NT2/D1 (cell line): Measurements from ENCODE around the gene CCDC57.

Source experiments
- DNase-seq: peaks from one replicate; pipeline ENCODE4 v3.0.0-alpha.2; 2011; ENCODE audit warnings: low read depth, low spot score
- H3K27me3 ChIP-seq: 2 replicates; pipeline ENCODE4 v1.6.0; 2011; ENCODE audit warnings: mild to moderate bottlenecking; ENCODE audit not compliant: insufficient read length, insufficient read depth
- H3K36me3 ChIP-seq: 2 replicates; pipeline ENCODE4 v1.6.1; 2011; ENCODE audit warnings: mild to moderate bottlenecking, low read length, mixed read lengths; ENCODE audit not compliant: insufficient read depth, insufficient read length
- H3K4me1 ChIP-seq: 2 replicates; pipeline ENCODE4 v1.5.1; 2011; ENCODE audit not compliant: insufficient read depth, insufficient read length
- H3K4me3 ChIP-seq: 2 replicates; pipeline ENCODE4 v1.5.1; 2011; ENCODE audit warnings: low read depth; ENCODE audit not compliant: insufficient read length
- H3K9ac ChIP-seq: 2 replicates; pipeline ENCODE4 v1.6.0; 2011; ENCODE audit warnings: low read depth; ENCODE audit not compliant: insufficient read length
- H3K9me3 ChIP-seq: 2 replicates; pipeline ENCODE4 v1.5.1; 2011; ENCODE audit warnings: mild to moderate bottlenecking, low read length; ENCODE audit not compliant: insufficient read depth
- SUZ12 ChIP-seq: IDR thresholded peaks from 2 replicates; pipeline ENCODE4 v1.6.1; 2011; ENCODE audit not compliant: insufficient read length, insufficient read depth; ENCODE audit errors: extremely low read depth
- YY1 ChIP-seq: IDR thresholded peaks from 2 replicates; pipeline ENCODE4 v1.6.1; 2011; ENCODE audit not compliant: insufficient read length, insufficient read depth
- ZNF274 ChIP-seq: IDR thresholded peaks from 2 replicates; pipeline ENCODE4 v1.6.1; 2011; ENCODE audit warnings: mild to moderate bottlenecking, low read depth, low read length

CCDC57 gene

GRCh38 chr17:82073446-82073845 lies 139.2 kb downstream of the CCDC57 start:
- Histone ChIP-seq H3K4me3 (no peak overlapping the region), H3K9me3 (no peaks in the 10 kb centered on the region), H3K9ac (no peak overlapping the region), H3K4me1 (peaks cover 12% of the 10 kb centered on the region), H3K36me3 (peaks cover 23% of the 10 kb centered on the region), H3K27me3 (no peaks in the 10 kb centered on the region)
- TF ChIP-seq YY1 (no peak), SUZ12 (no peak), ZNF274 (no peak)
- DNase-seq: no peak

- no peak for DNase-seq
- H3K27me3 ChIP-seq: no peaks in the 10 kb centered on the region
- peaks cover 11% of the 10 kb centered on the region for H3K4me1 ChIP-seq
- no peak overlapping the region for H3K9ac ChIP-seq
- peaks cover 17% of the 10 kb centered on the region for H3K36me3 ChIP-seq
- TF ChIP-seq YY1 (no peak), SUZ12 (no peak), ZNF274 (no peak)
- H3K9me3 ChIP-seq: no peaks in the 10 kb centered on the region
- no peak overlapping the region for H3K4me3 ChIP-seq
Observed at GRCh38 chr17:82072827-82073226, 139.8 kb downstream of the CCDC57 start.

- no peak for TF ChIP-seq YY1
- TF ChIP-seq SUZ12: no peak
- no peak for TF ChIP-seq ZNF274
- H3K9me3 ChIP-seq: no peaks in the 10 kb centered on the region
- no peaks in the 10 kb centered on the region for H3K27me3 ChIP-seq
- H3K36me3 ChIP-seq: no peaks in the 10 kb centered on the region
- no peak overlapping the region for H3K9ac ChIP-seq
- DNase-seq: no peak
- no peaks in the 10 kb centered on the region for H3K4me1 ChIP-seq
- H3K4me3 ChIP-seq: no peak overlapping the region
Observed at GRCh38 chr17:82070611-82071010, 142.0 kb downstream of the CCDC57 start.

- Histone ChIP-seq H3K9me3 (no peaks in the 10 kb centered on the region), H3K36me3 (peaks cover 39% of the 10 kb centered on the region), H3K4me1 (peaks cover 6% of the 10 kb centered on the region), H3K9ac (peak within 1 kb of the TSS; percentile 95), H3K4me3 (peak within 1 kb of the TSS; percentile 92), H3K27me3 (no peaks in the 10 kb centered on the region)
- no peak for DNase-seq
- no peak for TF ChIP-seq ZNF274
- no peak for TF ChIP-seq YY1
- TF ChIP-seq SUZ12: no peak
Observed at GRCh38 chr17:82065638-82066303, 146.9 kb downstream of the CCDC57 start, which contains the start of gene DUS1L. Gene DUS1L, minus strand, starts transcription at chr17:82065804. Its CDS starts 745 bp downstream, at chr17:82065059.

- no peak for TF ChIP-seq SUZ12
- no peak for TF ChIP-seq YY1
- no peak for TF ChIP-seq ZNF274
- DNase-seq: no peak
Observed at GRCh38 chr17:82065193-82065637, 147.4 kb downstream of the CCDC57 start.

GRCh38 chr17:82064433-82065192 lies 148.0 kb downstream of the CCDC57 start:
- H3K36me3 ChIP-seq: peaks cover 51% of the 10 kb centered on the region
- no peaks in the 10 kb centered on the region for H3K9me3 ChIP-seq
- peaks cover 6% of the 10 kb centered on the region for H3K4me1 ChIP-seq

More at GRCh38 chr17:82065193-82065637, 147.4 kb downstream of the CCDC57 start:
- peak overlapping the region; percentile 95 for H3K9ac ChIP-seq
- peak overlapping the region; percentile 92 for H3K4me3 ChIP-seq
- H3K36me3 ChIP-seq: peaks cover 45% of the 10 kb centered on the region
- H3K9me3 ChIP-seq: no peaks in the 10 kb centered on the region
- H3K4me1 ChIP-seq: peaks cover 6% of the 10 kb centered on the region
- H3K27me3 ChIP-seq: no peaks in the 10 kb centered on the region

More at GRCh38 chr17:82064433-82065192, 148.0 kb downstream of the CCDC57 start:
- TF ChIP-seq SUZ12 (no peak), ZNF274 (no peak), YY1 (no peak)
- Histone ChIP-seq H3K9ac (peak overlapping the region; percentile 95), H3K4me3 (peak overlapping the region; percentile 92), H3K27me3 (no peaks in the 10 kb centered on the region)
- no peak for DNase-seq
